Lung (tissue), 12 donors: ENCODE results near the gene PRKG1. TPM values are rescaled to one million over a fixed set of nuclear protein-coding genes. Genes with fewer than 3 reads are reported as not detected.

Experiments used
- ATAC-seq: fragments of 200-7000 bp; cut with Tn5 transposase; one replicate; pipeline ENCODE4 v1.9.1; 2020; ENCODE audit warnings: moderate number of reproducible peaks; ENCODE audit not compliant: insufficient read depth, low FRiP score
- DNase-seq, 3 donors: peaks; one replicate each; pipeline ENCODE4 v3.0.0-alpha.2; 2013 to 2017
- H3K27ac ChIP-seq, 2 donors: one replicate each; pipeline ENCODE4 v1.5.1; 2013; ENCODE audit warnings: mild to moderate bottlenecking in 2 of 2, moderate library complexity in 2 of 2, control low read depth in 1 of 2, inconsistent platforms in 1 of 2, low read depth in 1 of 2, low read length in 1 of 2
- H3K27me3 ChIP-seq, 3 donors: one replicate each; pipeline ENCODE4 v1.5.1; 2013; ENCODE audit warnings: low read length in 2 of 3; ENCODE audit not compliant: control insufficient read depth in 3 of 3, insufficient read depth in 3 of 3
- H3K36me3 ChIP-seq, 4 donors: one replicate each; pipeline ENCODE4 v1.5.1; 2013; ENCODE audit warnings: low read length in 4 of 4, mild to moderate bottlenecking in 1 of 4, moderate library complexity in 1 of 4; ENCODE audit not compliant: control insufficient read depth in 4 of 4, insufficient read depth in 4 of 4
- H3K4me1 ChIP-seq, 5 donors: one replicate each; pipeline ENCODE4 v1.5.1; 2013; ENCODE audit warnings: low read length in 5 of 5, mild to moderate bottlenecking in 2 of 5, moderate library complexity in 1 of 5; ENCODE audit not compliant: control insufficient read depth in 5 of 5, insufficient read depth in 5 of 5
- H3K4me3 ChIP-seq: one replicate; pipeline ENCODE4 v1.5.1; 2013; ENCODE audit warnings: mild to moderate bottlenecking, control low read depth, moderate library complexity
- H3K9ac ChIP-seq, 2 donors: one replicate each; pipeline ENCODE4 v1.5.1; 2013; ENCODE audit warnings: low read length in 2 of 2, control low read depth in 1 of 2; ENCODE audit not compliant: insufficient read depth in 1 of 2
- H3K9me3 ChIP-seq, 4 donors: one replicate each; pipeline ENCODE4 v1.5.1; 2013; ENCODE audit warnings: low read length in 3 of 4, mild to moderate bottlenecking in 1 of 4, moderate library complexity in 1 of 4; ENCODE audit not compliant: control insufficient read depth in 4 of 4, insufficient read depth in 3 of 4
- WGBS, 2 donors: extraction: QIAGEN DNeasy Blood & Tissue Kit; methylation state at CpG; one replicate each; pipeline ENCODE4 v1.1.7; 2013; 5-methylcytosine and 5-hydroxymethylcytosine counted together
- polyA plus RNA-seq, 2 donors: library from polyadenylated mRNA; stranded (reverse); fragments of 200-250 nt; gene quantifications; one replicate each; pipeline ENCODE4 v1.2.1, GENCODE V29; 2013
- total RNA-seq, 2 donors: library from RNA; depleted of rRNA in 1 of 2; stranded (reverse); fragments of >200 nt in 1 of 2; gene quantifications; one replicate each; pipeline ENCODE4 v1.2.1, GENCODE V29; 2014 to 2021
- TF ChIP-seq, protein P1 (sequence below): IDR thresholded peaks from 2 replicates; pipeline ENCODE4 v1.5.1; 2012; ENCODE audit warnings: mild to moderate bottlenecking; ENCODE audit errors: control extremely low read depth, extremely low read depth
- donor health status: control.
- donor health status: control.
- donor health status: Bipolar disorder and iron deficiency.
- donor health status: healthy.
- donor health status: DM: yes; HTN: yes; CAD: no.

Gene PRKG1
- total and polyA plus RNA-seq, 4 donors: 2.1 to 50.8 (median 15.1) TPM

DNA sequence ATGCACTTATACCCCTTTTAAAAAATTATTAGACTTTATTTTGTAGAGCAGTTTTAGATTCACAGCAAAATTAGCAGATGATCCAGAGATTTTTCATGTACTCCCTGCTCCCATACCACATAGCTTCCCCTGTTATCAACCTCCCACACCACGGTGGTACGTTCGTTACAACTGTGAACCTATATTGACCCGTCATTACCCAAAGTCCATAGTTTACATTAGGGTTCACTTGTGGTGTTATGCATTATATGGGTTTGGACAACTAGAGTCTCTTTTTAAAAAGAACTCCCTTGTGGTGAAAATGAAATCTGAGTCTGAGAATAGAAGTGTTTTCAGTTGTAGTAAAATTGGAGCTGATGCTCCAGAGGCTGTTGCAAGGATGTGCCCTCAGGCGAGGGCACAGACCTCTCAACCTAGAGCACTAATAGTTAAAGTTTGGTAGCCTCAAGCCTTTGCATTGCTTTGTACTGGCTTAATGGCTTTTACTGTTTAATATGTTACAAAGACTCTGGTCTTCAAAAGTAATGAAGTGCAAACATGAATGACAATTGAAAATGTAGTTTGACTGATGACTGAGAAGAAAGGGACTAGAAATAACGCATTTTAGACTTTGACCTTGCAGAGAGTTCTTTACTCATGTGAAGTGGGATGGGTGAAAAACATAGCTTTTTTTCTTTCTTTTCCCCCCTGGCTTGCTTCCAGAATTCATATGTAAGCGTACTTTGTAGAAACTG, 655.7 kb downstream of the PRKG1 start:
- Histone ChIP-seq H3K4me3 (no peak overlapping the region), H3K27ac (no peak overlapping the region), H3K27me3 (no peaks in the 10 kb centered on the region), H3K36me3 (no peaks in the 10 kb centered on the region), H3K9me3 (no peaks in the 10 kb centered on the region), H3K9ac (no peak overlapping the region), H3K4me1 (peaks cover 0 to 9% (median 0%) of the 10 kb centered on the region in 5 donors)
- ATAC-seq (no peak), DNase-seq (peak in 2 of 3 donors; percentile 78 to 79)
- WGBS, 2 donors: 77 to 88% methylated on average over 7 of the region's 7 CpGs
- TF ChIP-seq, protein P1, sequence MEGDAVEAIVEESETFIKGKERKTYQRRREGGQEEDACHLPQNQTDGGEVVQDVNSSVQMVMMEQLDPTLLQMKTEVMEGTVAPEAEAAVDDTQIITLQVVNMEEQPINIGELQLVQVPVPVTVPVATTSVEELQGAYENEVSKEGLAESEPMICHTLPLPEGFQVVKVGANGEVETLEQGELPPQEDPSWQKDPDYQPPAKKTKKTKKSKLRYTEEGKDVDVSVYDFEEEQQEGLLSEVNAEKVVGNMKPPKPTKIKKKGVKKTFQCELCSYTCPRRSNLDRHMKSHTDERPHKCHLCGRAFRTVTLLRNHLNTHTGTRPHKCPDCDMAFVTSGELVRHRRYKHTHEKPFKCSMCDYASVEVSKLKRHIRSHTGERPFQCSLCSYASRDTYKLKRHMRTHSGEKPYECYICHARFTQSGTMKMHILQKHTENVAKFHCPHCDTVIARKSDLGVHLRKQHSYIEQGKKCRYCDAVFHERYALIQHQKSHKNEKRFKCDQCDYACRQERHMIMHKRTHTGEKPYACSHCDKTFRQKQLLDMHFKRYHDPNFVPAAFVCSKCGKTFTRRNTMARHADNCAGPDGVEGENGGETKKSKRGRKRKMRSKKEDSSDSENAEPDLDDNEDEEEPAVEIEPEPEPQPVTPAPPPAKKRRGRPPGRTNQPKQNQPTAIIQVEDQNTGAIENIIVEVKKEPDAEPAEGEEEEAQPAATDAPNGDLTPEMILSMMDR: no peak

DNA sequence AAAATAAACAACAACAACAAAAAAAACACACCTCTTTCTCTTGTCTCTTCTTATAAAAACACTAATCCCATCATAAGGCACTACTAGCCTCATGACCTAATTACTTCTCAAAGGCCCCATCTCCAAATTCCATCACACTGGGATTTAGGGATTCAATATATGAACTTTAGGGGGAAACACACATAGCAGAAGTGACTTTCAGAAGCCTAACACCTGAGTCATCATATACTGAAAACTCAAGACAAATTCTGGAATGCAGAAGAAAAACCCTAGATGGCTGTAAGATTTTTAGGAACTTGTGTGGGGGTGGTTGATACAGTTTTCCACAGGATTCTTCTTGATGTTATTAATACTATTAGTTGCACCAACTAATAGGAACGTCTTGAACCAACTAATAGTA, 658.8 kb downstream of the PRKG1 start:
- TF ChIP-seq, protein P1: no peak
- no peaks in the 10 kb centered on the region for H3K9me3 ChIP-seq
- DNase-seq (no peak), ATAC-seq (no peak)
- no peak overlapping the region for H3K27ac ChIP-seq
- no peaks in the 10 kb centered on the region for H3K27me3 ChIP-seq
- H3K4me3 ChIP-seq: no peak overlapping the region
- no peak overlapping the region for H3K9ac ChIP-seq
- H3K36me3 ChIP-seq: no peaks in the 10 kb centered on the region
- WGBS, 2 donors: 80 to 86% methylated on average over 1 of the region's 1 CpG
- H3K4me1 ChIP-seq: peaks cover 0 to 9% (median 0%) of the 10 kb centered on the region in 5 donors

DNA sequence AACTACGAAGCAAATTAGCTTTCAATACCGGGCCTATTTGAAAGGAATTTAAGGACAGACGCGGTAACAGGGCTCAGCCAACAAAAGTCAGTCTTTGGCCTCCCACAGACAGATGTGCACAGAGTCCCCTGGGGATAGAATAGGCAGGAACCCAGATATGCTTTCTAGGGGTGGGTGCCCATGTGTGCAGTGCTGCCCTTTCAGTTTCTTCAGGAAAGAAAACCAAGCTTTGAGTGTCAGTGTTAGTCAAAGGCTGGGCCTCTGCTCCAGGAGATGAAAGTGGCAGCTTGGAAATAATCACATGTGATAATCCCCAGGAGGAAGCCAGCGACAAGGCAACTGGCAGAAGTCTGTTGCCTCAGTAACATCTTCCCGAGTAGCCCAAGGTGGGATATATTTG, 668.9 kb downstream of the PRKG1 start:
- no peak overlapping the region for H3K4me3 ChIP-seq

More for the DNA sequence above, 668.9 kb downstream of the PRKG1 start:
- H3K27me3 ChIP-seq: no peaks in the 10 kb centered on the region
- no peaks in the 10 kb centered on the region for H3K36me3 ChIP-seq
- H3K9ac ChIP-seq: no peak overlapping the region
- peaks cover 0 to 3% (median 0%) of the 10 kb centered on the region in 5 donors for H3K4me1 ChIP-seq
- WGBS, 2 donors: 80 to 86% methylated on average over 6 of the region's 6 CpGs
- TF ChIP-seq, protein P1: no peak
- ATAC-seq: no peak
- DNase-seq: no peak
- no peaks in the 10 kb centered on the region for H3K9me3 ChIP-seq
- no peak overlapping the region for H3K27ac ChIP-seq
